Parathyroid adenoma (tissue), 2 donors: Measurements from ENCODE around the gene DDOST.

Experiments used
- H2AFZ ChIP-seq: fragments of 300-600 bp; sonication (generic); one replicate; pipeline ENCODE4 v1.7.0; 2017; ENCODE audit warnings: antibody characterized with exemption, mild to moderate bottlenecking
- H3K27ac ChIP-seq: fragments of 300-600 bp; sonication (generic); one replicate; pipeline ENCODE4 v1.7.0; 2017
- H3K27me3 ChIP-seq: fragments of 300-600 bp; sonication (generic); one replicate; pipeline ENCODE4 v1.7.0; 2017; ENCODE audit warnings: low read length; ENCODE audit not compliant: control insufficient read depth, insufficient read depth
- H3K36me3 ChIP-seq: fragments of 300-600 bp; sonication (generic); one replicate; pipeline ENCODE4 v1.7.0; 2017; ENCODE audit warnings: low read length; ENCODE audit not compliant: control insufficient read depth, insufficient read depth
- H3K4me1 ChIP-seq: fragments of 300-600 bp; sonication (generic); one replicate; pipeline ENCODE4 v1.7.0; 2017; ENCODE audit warnings: control low read depth
- H3K4me2 ChIP-seq: fragments of 300-600 bp; sonication (generic); one replicate; pipeline ENCODE4 v1.7.0; 2017; ENCODE audit warnings: low read length
- H3K4me3 ChIP-seq: fragments of 300-600 bp; sonication (generic); one replicate; pipeline ENCODE4 v1.7.0; 2017; ENCODE audit warnings: low read depth, low read length
- H3K79me2 ChIP-seq: fragments of 300-600 bp; sonication (generic); one replicate; pipeline ENCODE4 v1.7.0; 2017; ENCODE audit warnings: control low read depth
- H3K9ac ChIP-seq: fragments of 300-600 bp; sonication (generic); one replicate; pipeline ENCODE4 v1.7.0; 2017; ENCODE audit warnings: mild to moderate bottlenecking
- H3K9me3 ChIP-seq: fragments of 300-600 bp; sonication (generic); one replicate; pipeline ENCODE4 v1.7.0; 2017; ENCODE audit warnings: low read length; ENCODE audit not compliant: control insufficient read depth
- CTCF ChIP-seq: fragments of 300-600 bp; sonication (generic); IDR thresholded peaks from one replicate; pipeline ENCODE4 v1.7.0; 2017; ENCODE audit warnings: antibody characterized with exemption, mild to moderate bottlenecking
- donor health status: primary hyperparathyroidism.

Gene DDOST

GRCh38 chr1:20626098-20626427 is 35.1 kb downstream of the DDOST start:
- Histone ChIP-seq H3K9ac (no peak overlapping the region), H3K9me3 (no peaks in the 10 kb centered on the region), H2AFZ (no peak overlapping the region), H3K4me2 (no peak overlapping the region), H3K27me3 (no peaks in the 10 kb centered on the region), H3K4me3 (no peak overlapping the region), H3K27ac (no peak overlapping the region), H3K79me2 (no peaks in the 10 kb centered on the region), H3K36me3 (no peaks in the 10 kb centered on the region), H3K4me1 (no peaks in the 10 kb centered on the region)
- TF ChIP-seq CTCF, result no peak

- H3K9ac ChIP-seq, result no peak overlapping the region
- no peak overlapping the region for H3K4me2 ChIP-seq
- H3K4me3 ChIP-seq, result no peak overlapping the region
- no peaks in the 10 kb centered on the region for H3K9me3 ChIP-seq
- no peaks in the 10 kb centered on the region for H3K27me3 ChIP-seq
- no peak for TF ChIP-seq CTCF
- no peaks in the 10 kb centered on the region for H3K4me1 ChIP-seq
- no peaks in the 10 kb centered on the region for H3K36me3 ChIP-seq
- H3K27ac ChIP-seq, result no peak overlapping the region
- no peak overlapping the region for H2AFZ ChIP-seq
- no peaks in the 10 kb centered on the region for H3K79me2 ChIP-seq
Measured at GRCh38 chr1:20625176-20626097, 35.7 kb downstream of the DDOST start.

- Histone ChIP-seq H3K4me1 (no peaks in the 10 kb centered on the region), H3K27me3 (no peaks in the 10 kb centered on the region), H3K27ac (no peak overlapping the region), H3K9ac (no peak overlapping the region), H3K4me3 (no peak overlapping the region), H3K4me2 (no peak overlapping the region), H2AFZ (no peak overlapping the region), H3K36me3 (no peaks in the 10 kb centered on the region), H3K79me2 (no peaks in the 10 kb centered on the region), H3K9me3 (no peaks in the 10 kb centered on the region)
- TF ChIP-seq CTCF, result no peak
Measured at GRCh38 chr1:20624709-20625108, 36.5 kb downstream of the DDOST start.

- Histone ChIP-seq H3K27ac (no peak overlapping the region), H3K27me3 (no peaks in the 10 kb centered on the region)
- no peak for TF ChIP-seq CTCF
Measured at GRCh38 chr1:20621012-20621411, 40.2 kb downstream of the DDOST start.

GRCh38 chr1:20619999-20620398 is 41.2 kb downstream of the DDOST start:
- Histone ChIP-seq H2AFZ (no peak overlapping the region), H3K79me2 (no peaks in the 10 kb centered on the region), H3K9me3 (no peaks in the 10 kb centered on the region), H3K27ac (no peak overlapping the region), H3K27me3 (no peaks in the 10 kb centered on the region), H3K4me1 (no peaks in the 10 kb centered on the region), H3K4me2 (no peak overlapping the region), H3K36me3 (no peaks in the 10 kb centered on the region), H3K9ac (no peak overlapping the region), H3K4me3 (no peak overlapping the region)
- TF ChIP-seq CTCF, result no peak

More at GRCh38 chr1:20621012-20621411, 40.2 kb downstream of the DDOST start:
- Histone ChIP-seq H3K4me1 (no peaks in the 10 kb centered on the region), H3K4me3 (no peak overlapping the region), H3K4me2 (no peak overlapping the region), H3K36me3 (no peaks in the 10 kb centered on the region), H3K79me2 (no peaks in the 10 kb centered on the region), H3K9ac (no peak overlapping the region), H2AFZ (no peak overlapping the region), H3K9me3 (no peaks in the 10 kb centered on the region)
